Measurements from ENCODE around the gene RNPS1. TPM values are rescaled to one million over a fixed set of nuclear protein-coding genes. Genes with fewer than 3 reads are reported as not detected.

Gene RNPS1
- polyA plus RNA-seq, 1 donor from 2014 or later = 180 TPM

- H3K9me2 ChIP-seq (ENCODE audit: insufficient read depth, low read length) = no peaks in the 10 kb centered on the region
- no peak overlapping the region for H3K4me2 ChIP-seq (ENCODE audit: low read length)
- H3K9me3 ChIP-seq (ENCODE audit: low read length) = no peaks in the 10 kb centered on the region
- no peak overlapping the region for H2AFZ ChIP-seq (ENCODE audit: low read depth, low read length)
- H4K20me1 ChIP-seq (ENCODE audit: insufficient read depth) = no peaks in the 10 kb centered on the region
- H3K27me3 ChIP-seq (ENCODE audit: insufficient read depth, low read depth, low read length) = no peaks in the 10 kb centered on the region
- H3K27ac ChIP-seq (ENCODE audit: low read length) = no peak overlapping the region
- no peaks in the 10 kb centered on the region for H3K36me3 ChIP-seq (ENCODE audit: insufficient read depth, low read length)
- no peaks in the 10 kb centered on the region for H3F3A ChIP-seq (ENCODE audit: insufficient read depth, low read length, poor library complexity, severe bottlenecking)
- H3K4me3 ChIP-seq (ENCODE audit: low read length) = no peak overlapping the region
- TF ChIP-seq, protein P1, sequence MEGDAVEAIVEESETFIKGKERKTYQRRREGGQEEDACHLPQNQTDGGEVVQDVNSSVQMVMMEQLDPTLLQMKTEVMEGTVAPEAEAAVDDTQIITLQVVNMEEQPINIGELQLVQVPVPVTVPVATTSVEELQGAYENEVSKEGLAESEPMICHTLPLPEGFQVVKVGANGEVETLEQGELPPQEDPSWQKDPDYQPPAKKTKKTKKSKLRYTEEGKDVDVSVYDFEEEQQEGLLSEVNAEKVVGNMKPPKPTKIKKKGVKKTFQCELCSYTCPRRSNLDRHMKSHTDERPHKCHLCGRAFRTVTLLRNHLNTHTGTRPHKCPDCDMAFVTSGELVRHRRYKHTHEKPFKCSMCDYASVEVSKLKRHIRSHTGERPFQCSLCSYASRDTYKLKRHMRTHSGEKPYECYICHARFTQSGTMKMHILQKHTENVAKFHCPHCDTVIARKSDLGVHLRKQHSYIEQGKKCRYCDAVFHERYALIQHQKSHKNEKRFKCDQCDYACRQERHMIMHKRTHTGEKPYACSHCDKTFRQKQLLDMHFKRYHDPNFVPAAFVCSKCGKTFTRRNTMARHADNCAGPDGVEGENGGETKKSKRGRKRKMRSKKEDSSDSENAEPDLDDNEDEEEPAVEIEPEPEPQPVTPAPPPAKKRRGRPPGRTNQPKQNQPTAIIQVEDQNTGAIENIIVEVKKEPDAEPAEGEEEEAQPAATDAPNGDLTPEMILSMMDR (IDR thresholded peaks at IDR 0.05; ENCODE audit: poor library complexity, severe bottlenecking) = no peak
- no peak for TF ChIP-seq RAD21 (conservative IDR thresholded peaks at IDR 0.05)
- no peak for TF ChIP-seq POLR2AphosphoS5 (IDR thresholded peaks at IDR 0.05)
- no peak for TF ChIP-seq REST (IDR thresholded peaks at IDR 0.05; ENCODE audit: borderline replicate concordance)
- no peak for TF ChIP-seq TAF1 (IDR thresholded peaks at IDR 0.05; ENCODE audit: low read depth)
- TF ChIP-seq EZH2 (IDR thresholded peaks at IDR 0.05; ENCODE audit: borderline replicate concordance, insufficient read depth, low read length, poor library complexity, severe bottlenecking) = no peak
- no peak for TF ChIP-seq EP300 (conservative IDR thresholded peaks at IDR 0.05; ENCODE audit: poor library complexity, severe bottlenecking)
- no peak for TF ChIP-seq MXI1 (conservative IDR thresholded peaks at IDR 0.05; ENCODE audit: poor library complexity, severe bottlenecking)
- no peak for TF ChIP-seq SMC3 (conservative IDR thresholded peaks at IDR 0.05; ENCODE audit: poor library complexity)
- no peaks in the 10 kb centered on the region for H3K79me2 ChIP-seq (replicated peaks; ENCODE audit: insufficient read depth, low read length)
- no peak overlapping the region for H3K9ac ChIP-seq (ENCODE audit: low read length)
Measured at GRCh38 chr16:2285731-2286191, 17.8 kb upstream of the RNPS1 start.

DNA sequence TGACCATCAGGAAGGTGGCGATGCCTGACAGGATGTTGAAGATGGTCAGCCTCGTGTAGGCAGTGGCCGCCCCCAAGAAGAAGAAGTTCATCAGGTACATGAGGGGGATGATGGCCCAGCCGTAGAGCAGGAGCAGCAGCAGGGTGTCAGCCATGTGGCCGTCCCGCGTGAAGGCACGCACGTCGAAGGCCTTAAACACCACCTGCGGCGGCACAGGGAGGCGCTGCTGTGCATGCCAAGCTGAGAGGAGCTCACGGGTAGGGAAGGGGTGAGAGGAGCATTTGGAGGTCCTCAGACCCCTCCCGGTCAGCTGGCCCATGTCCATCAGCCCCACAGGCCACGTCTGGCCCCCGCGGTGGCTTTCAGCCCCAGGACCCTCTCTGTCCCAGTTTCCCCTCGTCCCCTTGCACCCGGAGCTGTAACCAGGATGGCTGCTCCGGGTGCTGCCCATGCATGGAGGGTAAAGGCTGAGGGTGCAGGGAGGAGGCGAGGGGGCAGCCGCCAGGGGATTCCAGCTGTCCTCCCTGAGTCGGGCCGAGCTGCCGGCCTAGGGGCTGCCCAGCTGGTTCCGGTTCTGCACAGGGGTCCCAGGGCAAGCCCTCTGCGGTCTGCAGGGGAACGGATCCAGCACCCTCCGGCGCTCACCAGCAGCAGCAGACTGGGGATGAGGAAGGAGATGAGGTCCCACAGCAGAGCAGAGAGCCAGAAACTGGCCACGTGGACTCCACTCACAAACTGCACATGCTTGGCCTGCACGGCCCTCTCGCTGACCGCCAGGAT is 17.1 kb upstream of the RNPS1 start:
- TF ChIP-seq EP300 (conservative IDR thresholded peaks at IDR 0.05; ENCODE audit: poor library complexity, severe bottlenecking) = no peak
- no peak for TF ChIP-seq POLR2AphosphoS5 (IDR thresholded peaks at IDR 0.05)
- TF ChIP-seq EZH2 (IDR thresholded peaks at IDR 0.05; ENCODE audit: borderline replicate concordance, insufficient read depth, low read length, poor library complexity, severe bottlenecking) = no peak
- no peak for TF ChIP-seq RAD21 (conservative IDR thresholded peaks at IDR 0.05)
- no peak for TF ChIP-seq SMC3 (conservative IDR thresholded peaks at IDR 0.05; ENCODE audit: poor library complexity)
- TF ChIP-seq TAF1 (IDR thresholded peaks at IDR 0.05; ENCODE audit: low read depth) = no peak
- TF ChIP-seq, protein P1 (IDR thresholded peaks at IDR 0.05; ENCODE audit: poor library complexity, severe bottlenecking) = no peak
- no peak for TF ChIP-seq REST (IDR thresholded peaks at IDR 0.05; ENCODE audit: borderline replicate concordance)
- no peak for TF ChIP-seq MXI1 (conservative IDR thresholded peaks at IDR 0.05; ENCODE audit: poor library complexity, severe bottlenecking)
- Histone ChIP-seq H3K27ac (ENCODE audit: low read length) (no peak overlapping the region), H3K27me3 (ENCODE audit: insufficient read depth, low read depth, low read length) (no peaks in the 10 kb centered on the region), H4K20me1 (ENCODE audit: insufficient read depth) (no peaks in the 10 kb centered on the region), H3K9me2 (ENCODE audit: insufficient read depth, low read length) (no peaks in the 10 kb centered on the region), H3K9me3 (ENCODE audit: low read length) (no peaks in the 10 kb centered on the region), H3K4me3 (ENCODE audit: low read length) (no peak overlapping the region), H3K4me2 (ENCODE audit: low read length) (no peak overlapping the region), H3F3A (ENCODE audit: insufficient read depth, low read length, poor library complexity, severe bottlenecking) (no peaks in the 10 kb centered on the region), H3K79me2 (replicated peaks; ENCODE audit: insufficient read depth, low read length) (no peaks in the 10 kb centered on the region), H3K36me3 (ENCODE audit: insufficient read depth, low read length) (no peaks in the 10 kb centered on the region), H3K9ac (ENCODE audit: low read length) (no peak overlapping the region), H2AFZ (ENCODE audit: low read depth, low read length) (no peak overlapping the region)
